GM23338 (cell line): ENCODE measurements around the gene EPHB1. TPM values are rescaled to one million over a fixed set of nuclear protein-coding genes. Genes with fewer than 3 reads are reported as not detected.

ENCODE experiments used
- ATAC-seq: fragments of 200-7000 bp; cut with Tn5 transposase; 3 replicates; pipeline ENCODE4 v1.9.1; 2020
- DNase-seq: peaks from one replicate; pipeline ENCODE4 v3.0.0-alpha.2; 2015; ENCODE audit warnings: low spot score
- H2AFZ ChIP-seq: fragments of 200-600 bp; sonication (generic); 2 replicates; pipeline ENCODE4 v1.8.0; 2016; ENCODE audit warnings: antibody characterized with exemption, mild to moderate bottlenecking, moderate library complexity
- H3F3A ChIP-seq: fragments of 200-600 bp; sonication (generic); replicated peaks from 2 replicates; pipeline ENCODE4 v1.8.0; 2017; ENCODE audit warnings: antibody characterized with exemption, mixed run types, low read depth
- H3K27ac ChIP-seq: fragments of 200-600 bp; sonication (generic); 2 replicates; pipeline ENCODE4 v1.6.1; 2016; ENCODE audit warnings: low read depth
- H3K27me3 ChIP-seq: fragments of 200-600 bp; sonication (generic); 2 replicates; pipeline ENCODE4 v1.8.0; 2016; ENCODE audit warnings: mild to moderate bottlenecking, mixed run types, moderate library complexity; ENCODE audit not compliant: insufficient read depth
- H3K36me3 ChIP-seq: fragments of 200-600 bp; sonication (generic); 2 replicates; pipeline ENCODE4 v1.8.0; 2016; ENCODE audit warnings: mild to moderate bottlenecking; ENCODE audit not compliant: insufficient read depth
- H3K4me1 ChIP-seq: fragments of 200-600 bp; sonication (generic); 2 replicates; pipeline ENCODE4 v1.8.0; 2016; ENCODE audit warnings: mild to moderate bottlenecking, moderate library complexity; ENCODE audit not compliant: insufficient read depth
- H3K4me2 ChIP-seq: fragments of 200-600 bp; sonication (generic); 2 replicates; pipeline ENCODE4 v1.7.1; 2017; ENCODE audit warnings: mixed run types
- H3K4me3 ChIP-seq: fragments of 200-600 bp; sonication (generic); 2 replicates; pipeline ENCODE4 v1.6.1; 2016; ENCODE audit warnings: mixed run types
- H3K79me2 ChIP-seq: fragments of 200-600 bp; sonication (generic); replicated peaks from 2 replicates; pipeline ENCODE4 v1.8.0; 2017; ENCODE audit warnings: mild to moderate bottlenecking; ENCODE audit not compliant: insufficient read depth
- H3K9me2 ChIP-seq: fragments of 200-600 bp; sonication (generic); 2 replicates; pipeline ENCODE4 v1.8.0; 2017; ENCODE audit not compliant: insufficient read depth
- H4K20me1 ChIP-seq: fragments of 200-600 bp; sonication (generic); replicated peaks from 2 replicates; pipeline ENCODE4 v1.8.0; 2017; ENCODE audit warnings: mild to moderate bottlenecking; ENCODE audit not compliant: insufficient read depth
- H3K27ac Mint-ChIP-seq: 2 replicates; pipeline ENCODE4 v1.8.0; 2020; ENCODE audit warnings: inconsistent platforms, mild to moderate bottlenecking, moderate library complexity, mixed read lengths
- H3K27me3 Mint-ChIP-seq: 3 replicates; pipeline ENCODE4 v1.8.0; 2022; ENCODE audit warnings: low read depth, mild to moderate bottlenecking, moderate library complexity, mixed read lengths, inconsistent platforms; ENCODE audit not compliant: insufficient read depth, poor library complexity
- H3K36me3 Mint-ChIP-seq: 3 replicates; pipeline ENCODE4 v1.8.0; 2021; ENCODE audit warnings: low read depth, mild to moderate bottlenecking, inconsistent platforms, moderate library complexity, mixed read lengths
- H3K4me1 Mint-ChIP-seq: 3 replicates; pipeline ENCODE4 v1.8.0; 2020; ENCODE audit warnings: mild to moderate bottlenecking, inconsistent platforms, mixed read lengths
- H3K4me3 Mint-ChIP-seq: 3 replicates; pipeline ENCODE4 v1.8.0; 2021; ENCODE audit warnings: moderate library complexity, mild to moderate bottlenecking, inconsistent platforms, mixed read lengths
- H3K9me3 Mint-ChIP-seq: 3 replicates; pipeline ENCODE4 v1.8.0; 2020; ENCODE audit warnings: moderate library complexity, mild to moderate bottlenecking, inconsistent platforms, mixed read lengths
- EZH2phosphoT487 ChIP-seq: fragments of 200-600 bp; sonication (generic); IDR thresholded peaks from one replicate; pipeline ENCODE4 v1.8.1; 2018; ENCODE audit warnings: antibody characterized with exemption; ENCODE audit not compliant: unreplicated experiment
- JUNB ChIP-seq: IDR thresholded peaks from one replicate; pipeline ENCODE4 v1.6.1; 2016; ENCODE audit warnings: antibody characterized with exemption; ENCODE audit not compliant: unreplicated experiment
- POLR2AphosphoS5 ChIP-seq: IDR thresholded peaks from 2 replicates; pipeline ENCODE4 v1.6.1; 2016; ENCODE audit warnings: antibody characterized with exemption, low read depth
- polyA plus RNA-seq: library from polyadenylated mRNA; unstranded; fragments of >200 nt; fragmentation: Nextera tagmentation; extraction: Ambion mirVana; gene quantifications from 2 replicates; pipeline ENCODE4 v1.2.1, GENCODE V29; 2016
- total RNA-seq: library from RNA; depleted of rRNA; stranded (reverse); fragments of >200 nt; shearing (Covaris generic); gene quantifications from 2 replicates; pipeline ENCODE4 v1.2.3, GENCODE V29; 2014
- TF ChIP-seq, protein P1 (sequence below), 2 experiments: fragments of 200-600 bp in 1 of 2; sonication (generic) in 1 of 2; conservative IDR thresholded peaks; 2 replicates each; pipeline versions ENCODE4 v1.5.1 to v1.6.1; 2016 to 2017; ENCODE audit warnings: antibody characterized with exemption in 2 of 2, low read depth in 2 of 2, mild to moderate bottlenecking in 2 of 2, moderate library complexity in 1 of 2

Gene EPHB1
- total and polyA plus RNA-seq, 2 experiments from 2014 or later = 2.7 to 5.2 TPM

DNA sequence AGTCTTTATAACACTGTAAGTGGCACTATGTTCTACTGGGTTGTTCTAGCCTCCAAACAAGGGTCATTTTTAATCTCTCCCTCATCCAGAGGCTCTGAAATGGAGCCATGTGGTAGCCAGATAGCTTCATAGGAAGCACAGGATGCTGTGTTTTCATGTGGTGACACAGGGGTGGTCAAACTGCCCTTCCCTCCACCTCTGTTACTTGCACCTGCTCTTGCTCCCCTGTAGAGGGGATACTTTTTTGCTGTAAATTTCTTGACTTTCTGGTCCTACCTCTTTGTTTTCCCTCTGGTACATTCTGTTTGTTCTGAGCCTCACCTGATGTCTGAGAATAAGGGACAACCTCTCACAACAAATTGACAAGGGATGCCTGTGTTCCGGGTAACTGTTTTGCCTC, 76.8 kb downstream of the EPHB1 start:
- Histone ChIP-seq H3K4me3 (no peak overlapping the region), H4K20me1 (peaks cover 2% of the 10 kb centered on the region), H3K27ac (no peak overlapping the region), H3K36me3 (no peaks in the 10 kb centered on the region), H3K9me2 (peaks cover 7% of the 10 kb centered on the region; the same call in 1 of the 2 replicates), H3K4me1 (no peaks in the 10 kb centered on the region), H3K27me3 (no peaks in the 10 kb centered on the region), H2AFZ (no peak overlapping the region), H3F3A (no peaks in the 10 kb centered on the region), H3K4me2 (no peak overlapping the region), H3K79me2 (no peaks in the 10 kb centered on the region)
- Mint-ChIP-seq H3K27me3 (peaks cover 4% of the 10 kb centered on the region), H3K27ac (no peak overlapping the region), H3K36me3 (no peaks in the 10 kb centered on the region), H3K4me3 (no peak overlapping the region), H3K9me3 (no peaks in the 10 kb centered on the region), H3K4me1 (peaks cover 5% of the 10 kb centered on the region; the same call in 2 of the 3 replicates)
- TF ChIP-seq JUNB = no peak
- TF ChIP-seq, protein P1, sequence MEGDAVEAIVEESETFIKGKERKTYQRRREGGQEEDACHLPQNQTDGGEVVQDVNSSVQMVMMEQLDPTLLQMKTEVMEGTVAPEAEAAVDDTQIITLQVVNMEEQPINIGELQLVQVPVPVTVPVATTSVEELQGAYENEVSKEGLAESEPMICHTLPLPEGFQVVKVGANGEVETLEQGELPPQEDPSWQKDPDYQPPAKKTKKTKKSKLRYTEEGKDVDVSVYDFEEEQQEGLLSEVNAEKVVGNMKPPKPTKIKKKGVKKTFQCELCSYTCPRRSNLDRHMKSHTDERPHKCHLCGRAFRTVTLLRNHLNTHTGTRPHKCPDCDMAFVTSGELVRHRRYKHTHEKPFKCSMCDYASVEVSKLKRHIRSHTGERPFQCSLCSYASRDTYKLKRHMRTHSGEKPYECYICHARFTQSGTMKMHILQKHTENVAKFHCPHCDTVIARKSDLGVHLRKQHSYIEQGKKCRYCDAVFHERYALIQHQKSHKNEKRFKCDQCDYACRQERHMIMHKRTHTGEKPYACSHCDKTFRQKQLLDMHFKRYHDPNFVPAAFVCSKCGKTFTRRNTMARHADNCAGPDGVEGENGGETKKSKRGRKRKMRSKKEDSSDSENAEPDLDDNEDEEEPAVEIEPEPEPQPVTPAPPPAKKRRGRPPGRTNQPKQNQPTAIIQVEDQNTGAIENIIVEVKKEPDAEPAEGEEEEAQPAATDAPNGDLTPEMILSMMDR (conservative IDR thresholded peaks at IDR 0.05; ENCODE audit: low read depth in 2 of 2) = peak in 1 of 2 experiments; percentile 19; a peak in 1 of 4 replicates
- ATAC-seq = peak; percentile 62
- DNase-seq = peak; percentile 32

DNA sequence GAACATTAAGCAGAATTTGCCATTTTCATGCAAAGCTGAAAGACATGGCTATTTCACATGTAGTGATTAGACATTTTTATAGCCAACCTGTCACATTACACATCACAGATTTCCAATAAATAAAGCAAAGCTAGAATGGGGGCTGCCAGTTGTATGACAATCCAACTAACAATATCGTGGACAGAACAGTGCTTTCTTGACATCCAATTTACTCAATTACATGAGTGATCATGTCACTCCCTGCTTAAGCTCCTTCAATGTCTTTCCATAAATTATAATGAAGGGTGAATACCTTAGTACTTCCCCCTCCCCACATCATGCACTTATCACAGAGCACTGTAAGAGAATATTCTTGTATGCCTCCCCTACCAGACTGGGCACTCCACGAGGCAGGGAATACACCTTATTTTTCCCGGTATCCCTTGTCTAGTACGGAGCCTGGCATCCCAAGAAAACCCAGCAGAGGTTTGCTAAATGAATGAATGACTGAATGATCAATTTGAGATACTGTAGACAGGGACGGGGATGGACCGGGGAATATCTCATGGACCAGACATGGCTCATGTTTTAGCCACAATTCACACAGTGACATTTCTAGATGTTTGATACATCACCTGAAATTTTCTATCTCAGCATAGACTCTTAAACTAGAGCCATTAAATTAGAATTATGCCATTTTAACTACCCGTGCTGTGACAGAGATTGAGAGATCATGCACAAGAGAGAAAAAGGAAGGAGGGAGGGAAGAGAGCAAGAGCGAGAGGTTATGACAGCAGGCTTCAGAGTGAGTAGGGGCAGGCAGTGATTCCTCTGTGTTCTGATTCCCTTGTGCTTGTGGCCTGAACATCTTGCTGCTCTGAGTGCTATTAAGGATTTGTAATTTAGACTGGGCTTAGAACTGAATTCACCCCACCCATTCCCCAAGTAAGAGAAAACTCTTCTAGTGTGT, 77.7 kb downstream of the EPHB1 start:
- H2AFZ ChIP-seq = no peak overlapping the region
- H3K4me1 ChIP-seq = no peaks in the 10 kb centered on the region
- no peaks in the 10 kb centered on the region for H3F3A ChIP-seq
- H3K9me2 ChIP-seq = peaks cover 1% of the 10 kb centered on the region; the same call in 1 of the 2 replicates
- Mint-ChIP-seq H3K27ac (no peak overlapping the region), H3K4me3 (no peak overlapping the region), H3K4me1 (peaks cover 5% of the 10 kb centered on the region; the same call in 2 of the 3 replicates), H3K27me3 (peaks cover 4% of the 10 kb centered on the region), H3K36me3 (no peaks in the 10 kb centered on the region), H3K9me3 (no peaks in the 10 kb centered on the region)
- H3K4me2 ChIP-seq = no peak overlapping the region
- H3K27me3 ChIP-seq = no peaks in the 10 kb centered on the region
- no peak for TF ChIP-seq POLR2AphosphoS5
- TF ChIP-seq EZH2phosphoT487 = no peak
- H3K4me3 ChIP-seq = no peak overlapping the region
- H4K20me1 ChIP-seq = peaks cover 2% of the 10 kb centered on the region
- DNase-seq (no peak), ATAC-seq (no peak)
- H3K27ac ChIP-seq = no peak overlapping the region
- no peaks in the 10 kb centered on the region for H3K79me2 ChIP-seq
- no peaks in the 10 kb centered on the region for H3K36me3 ChIP-seq

DNA sequence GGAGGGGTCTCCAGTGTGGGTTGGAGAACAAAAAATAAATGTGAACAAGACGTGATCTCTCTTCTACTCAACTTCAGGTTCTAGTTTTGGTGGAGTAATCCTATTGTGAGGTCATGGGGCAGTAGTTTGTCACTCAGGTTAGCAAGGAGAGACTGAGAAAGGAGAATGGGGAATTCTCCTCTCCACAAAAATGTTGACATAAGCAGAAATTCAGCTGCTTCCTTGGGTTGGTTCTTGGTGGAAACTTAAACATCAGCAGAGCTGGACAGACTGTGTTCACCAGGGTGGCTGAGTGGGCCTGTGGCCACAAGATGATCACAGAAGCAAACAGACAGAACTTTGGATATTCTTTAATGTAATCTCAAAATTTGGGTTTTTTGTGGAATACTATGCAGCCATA, 78.7 kb downstream of the EPHB1 start:
- Histone ChIP-seq H3K4me1 (no peaks in the 10 kb centered on the region), H4K20me1 (peaks cover 2% of the 10 kb centered on the region), H3K27ac (no peak overlapping the region), H2AFZ (no peak overlapping the region), H3K27me3 (no peaks in the 10 kb centered on the region), H3K9me2 (no peaks in the 10 kb centered on the region; the same call in 1 of the 2 replicates), H3K79me2 (no peaks in the 10 kb centered on the region), H3F3A (no peaks in the 10 kb centered on the region), H3K36me3 (no peaks in the 10 kb centered on the region), H3K4me3 (no peak overlapping the region), H3K4me2 (no peak overlapping the region)
- H3K27me3 Mint-ChIP-seq = peaks cover 4% of the 10 kb centered on the region
- H3K36me3 Mint-ChIP-seq = no peaks in the 10 kb centered on the region
- H3K4me3 Mint-ChIP-seq = no peak overlapping the region
- H3K9me3 Mint-ChIP-seq = no peaks in the 10 kb centered on the region
- no peak overlapping the region for H3K27ac Mint-ChIP-seq
- TF ChIP-seq, protein P1 (conservative IDR thresholded peaks at IDR 0.05; ENCODE audit: low read depth in 2 of 2) = no peak
- DNase-seq = no peak
- ATAC-seq = no peak
- peaks cover 5% of the 10 kb centered on the region; the same call in 2 of the 3 replicates for H3K4me1 Mint-ChIP-seq
